ENCODE data around the gene ADISSP. TPM values are rescaled to one million over a fixed set of nuclear protein-coding genes. Genes with fewer than 3 reads are reported as not detected.
A peak's percentile ranks its signal among the peaks of the same experiment; 100 is the strongest.

ADISSP gene
- total and polyA plus RNA-seq, 2 of the 8 experiments (the other 6 are each of a cell fraction or from before 2014, with no cell fraction given) = 111 to 141 TPM

DNA sequence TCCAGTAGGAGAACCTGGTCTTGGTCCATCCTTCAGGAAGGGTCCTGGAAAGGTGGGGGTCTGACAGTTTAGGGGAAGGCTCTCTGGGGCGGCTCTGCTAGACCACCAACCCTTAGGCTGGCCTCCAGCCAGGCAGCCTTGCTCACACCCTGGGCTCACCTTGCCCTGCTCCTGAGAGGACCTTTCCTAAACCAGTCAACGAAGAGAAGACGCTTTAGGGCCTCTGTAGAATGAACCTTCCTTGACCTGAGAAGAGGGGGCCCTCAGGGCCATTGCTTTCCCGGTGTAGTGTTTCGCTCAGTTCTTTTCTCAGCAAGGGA, 29.6 kb upstream of the ADISSP start:
- 87% methylated on average over 5 of the region's 5 CpGs; no CpG with 5 or more reads in 1 of the 2 experiments for WGBS, 2 experiments (ENCODE audit: extremely low coverage in 1 of 2, insufficient coverage in 1 of 2, insufficient read length in 1 of 2, insufficient replicate concordance in 2 of 2, low coverage in 1 of 2, low lambda C conversion rate in 2 of 2, missing lambda C conversion rate in 1 of 2)
- Histone ChIP-seq H2BK120ac (replicated peaks; ENCODE audit: low read depth, low read length) (no peak overlapping the region), H3K14ac (ENCODE audit: insufficient read length) (no peak overlapping the region), H3K9me3 (ENCODE audit: insufficient read depth in 2 of 2, low read depth in 1 of 2, low read length in 1 of 2) (no peaks in the 10 kb centered on the region), H3K56ac (replicated peaks; ENCODE audit: insufficient read length, low read depth, low read length) (no peak overlapping the region), H2BK12ac (ENCODE audit: low read depth, low read length) (peak overlapping the region; percentile 35; the same call in 1 of the 2 replicates), H3K79me1 (ENCODE audit: low read depth, low read length) (no peaks in the 10 kb centered on the region; the same call in 1 of the 2 replicates), H3K79me2 (ENCODE audit: control insufficient read depth in 1 of 2, insufficient read depth in 2 of 2, low read length in 2 of 2) (no peaks in the 10 kb centered on the region; a peak in 1 of 4 replicates), H3K9ac (replicated peaks in 1 of 4; ENCODE audit: extremely low read depth in 1 of 4, low read depth in 3 of 4, low read length in 3 of 4) (no peak overlapping the region), H4K20me1 (replicated peaks in 1 of 2; ENCODE audit: control insufficient read depth in 1 of 2, insufficient read depth in 2 of 2, low read length in 2 of 2) (peaks cover 3% of the 10 kb centered on the region in 2 experiments), H3K4me3 (ENCODE audit: extremely low read depth in 1 of 4, insufficient read depth in 2 of 4, low read depth in 3 of 4, low read length in 4 of 4) (peak overlapping the region in 3 of 4 experiments; percentile 68 to 85 (median 69); a peak in 6 of 8 replicates), H2AFZ (ENCODE audit: low read length) (no peak overlapping the region), H2BK15ac (ENCODE audit: low read length) (no peak overlapping the region), H3K27me3 (replicated peaks in 1 of 4; ENCODE audit: control insufficient read depth in 3 of 4, extremely low read depth in 1 of 4, insufficient read depth in 3 of 4, low read length in 3 of 4) (peaks cover 0 to 3% (median 0%) of the 10 kb centered on the region in 4 experiments; a peak in 1 of 7 replicates), H3K36me3 (ENCODE audit: control insufficient read depth in 2 of 4, insufficient read depth in 4 of 4, low read length in 3 of 4) (peaks cover 4 to 10% (median 10%) of the 10 kb centered on the region in 4 experiments; a peak in 7 of 8 replicates), H2BK20ac (ENCODE audit: low read length) (no peak overlapping the region), H3K27ac (ENCODE audit: low read depth, low read length) (no peak overlapping the region), H3K23me2 (ENCODE audit: low read depth, low read length) (peaks cover 9% of the 10 kb centered on the region; the same call in 1 of the 2 replicates), H3K4me2 (ENCODE audit: insufficient read depth in 1 of 2, low read depth in 2 of 2, low read length in 2 of 2) (peak overlapping the region; percentile 63 to 98), H2BK5ac (ENCODE audit: low read depth, low read length) (no peak overlapping the region), H4K8ac (ENCODE audit: extremely low read depth, insufficient read depth, low read length) (no peak overlapping the region), H3K4ac (replicated peaks; ENCODE audit: insufficient read length, low read depth, low read length) (no peak overlapping the region), H4K5ac (ENCODE audit: insufficient read length, low read depth, low read length) (no peak overlapping the region), H3K18ac (ENCODE audit: extremely low read depth, low read length) (no peak overlapping the region), H2AK5ac (ENCODE audit: low read depth, low read length) (no peak overlapping the region; the same call in 1 of the 2 replicates), H4K91ac (replicated peaks; ENCODE audit: insufficient read length, low read length) (no peak overlapping the region), H3K4me1 (replicated peaks in 1 of 4; ENCODE audit: control insufficient read depth in 3 of 4, insufficient read depth in 4 of 4, low read length in 3 of 4) (peaks cover 5 to 35% (median 28%) of the 10 kb centered on the region in 4 experiments), H3K23ac (ENCODE audit: insufficient read length) (no peak overlapping the region)
- FAIRE-seq (no peak), DNase-seq (ENCODE audit: low read depth in 1 of 2, low spot score in 2 of 2) (no peak)
- no peak for TF ChIP-seq ASH2L (IDR thresholded peaks at IDR 0.05; ENCODE audit: low read length)
- no peak for TF ChIP-seq RXRA (IDR thresholded peaks at IDR 0.05; ENCODE audit: insufficient read depth, low read depth, low read length)
- ChIA-PET POLR2A (ENCODE audit: partially characterized antibody) (interaction anchor here (1.1 kb wide), 1 partner anchor 92 kb away, joined by 3 read pairs; the partner anchor contains the start of gene PANK2), CTCF (ENCODE audit: partially characterized antibody) (interaction anchor here (0.6 kb wide), 1 partner anchor 743 kb away, joined by 3 read pairs; no protein-coding TSS in a partner anchor)
